Measurements from ENCODE around the gene SLC10A4. TPM values are rescaled to one million over a fixed set of nuclear protein-coding genes. Genes with fewer than 3 reads are reported as not detected.
A peak's percentile ranks its signal among the peaks of the same experiment; 100 is the strongest.
"Not testable (repeated sequence)": the region's sequence is repeated elsewhere in the genome, so short reads cannot be mapped to it uniquely, and the experiment has no call there.

SLC10A4 gene, protein sequence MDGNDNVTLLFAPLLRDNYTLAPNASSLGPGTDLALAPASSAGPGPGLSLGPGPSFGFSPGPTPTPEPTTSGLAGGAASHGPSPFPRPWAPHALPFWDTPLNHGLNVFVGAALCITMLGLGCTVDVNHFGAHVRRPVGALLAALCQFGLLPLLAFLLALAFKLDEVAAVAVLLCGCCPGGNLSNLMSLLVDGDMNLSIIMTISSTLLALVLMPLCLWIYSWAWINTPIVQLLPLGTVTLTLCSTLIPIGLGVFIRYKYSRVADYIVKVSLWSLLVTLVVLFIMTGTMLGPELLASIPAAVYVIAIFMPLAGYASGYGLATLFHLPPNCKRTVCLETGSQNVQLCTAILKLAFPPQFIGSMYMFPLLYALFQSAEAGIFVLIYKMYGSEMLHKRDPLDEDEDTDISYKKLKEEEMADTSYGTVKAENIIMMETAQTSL
- polyA plus RNA-seq (2013, experiment 1 of 2; ENCODE audit: insufficient read length), result 0.06 TPM
- polyA plus RNA-seq (2013, experiment 2 of 2; ENCODE audit: insufficient read length), result 0.23 TPM

DNA sequence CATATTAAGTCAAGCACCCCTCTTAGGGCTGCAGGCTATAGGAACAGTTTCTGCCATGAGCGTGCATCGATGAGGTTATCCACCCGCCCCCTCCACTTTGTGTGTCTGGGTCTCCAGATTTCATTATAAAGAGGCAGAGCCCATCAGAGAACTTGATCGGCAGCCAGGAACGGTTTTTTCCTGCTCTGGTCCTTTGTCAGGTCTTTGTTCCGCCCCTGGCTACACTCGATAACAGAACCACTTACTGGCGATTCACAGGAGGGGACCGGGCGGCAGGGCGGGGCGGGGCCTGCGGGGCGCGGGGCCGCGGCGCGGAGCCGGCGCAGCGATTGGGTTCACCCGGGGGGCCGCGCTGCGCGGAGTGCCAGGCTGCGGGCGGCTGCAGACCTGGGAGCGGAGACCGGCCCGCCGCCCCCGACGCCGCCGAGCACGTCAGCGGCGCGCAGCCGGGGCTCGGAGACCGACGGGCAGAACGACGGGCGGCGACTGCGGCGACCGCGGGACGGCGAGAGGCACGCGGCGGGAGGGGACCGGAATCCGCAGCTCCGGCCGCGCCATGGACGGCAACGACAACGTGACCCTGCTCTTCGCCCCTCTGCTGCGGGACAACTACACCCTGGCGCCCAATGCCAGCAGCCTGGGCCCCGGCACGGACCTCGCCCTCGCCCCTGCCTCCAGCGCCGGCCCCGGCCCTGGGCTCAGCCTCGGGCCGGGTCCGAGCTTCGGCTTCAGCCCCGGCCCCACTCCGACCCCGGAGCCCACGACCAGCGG, at the start of gene SLC10A4:
Gene SLC10A4 (plus strand): TSS at position 338 of the 771 bp plus-strand sequence. CDS start 219 bp downstream, at position 557.
- no peak for DNase-seq

GRCh38 chr4:48436318-48436717, 46.8 kb upstream of the SLC10A4 start:
- no peak for DNase-seq

DNA sequence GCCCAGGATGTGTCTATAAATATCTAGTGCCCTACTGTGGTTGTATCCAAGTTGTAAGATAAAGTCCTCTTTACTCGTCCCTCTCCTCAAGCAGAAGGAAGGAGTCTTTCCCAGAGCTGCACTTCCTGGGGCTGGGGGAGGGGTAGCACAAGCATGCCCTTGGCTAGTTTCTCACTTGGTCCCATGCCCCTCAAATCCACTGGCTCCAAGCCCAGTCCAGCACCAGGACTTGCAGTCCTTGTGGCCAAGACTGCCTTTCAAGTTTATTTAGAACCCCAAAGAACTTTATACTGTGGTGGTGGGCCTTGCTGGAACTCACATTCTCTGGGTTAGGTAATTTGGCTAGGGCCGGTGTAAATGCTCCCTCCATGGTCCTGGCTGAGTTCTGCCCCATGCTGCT, 43.2 kb upstream of the SLC10A4 start:
- peak; percentile 14 for DNase-seq

- DNase-seq, result not testable (repeated sequence)
Measured at GRCh38 chr4:48440914-48441313, 42.2 kb upstream of the SLC10A4 start.

GRCh38 chr4:48445704-48446103, 37.4 kb upstream of the SLC10A4 start:
- peak; percentile 20 for DNase-seq

DNA sequence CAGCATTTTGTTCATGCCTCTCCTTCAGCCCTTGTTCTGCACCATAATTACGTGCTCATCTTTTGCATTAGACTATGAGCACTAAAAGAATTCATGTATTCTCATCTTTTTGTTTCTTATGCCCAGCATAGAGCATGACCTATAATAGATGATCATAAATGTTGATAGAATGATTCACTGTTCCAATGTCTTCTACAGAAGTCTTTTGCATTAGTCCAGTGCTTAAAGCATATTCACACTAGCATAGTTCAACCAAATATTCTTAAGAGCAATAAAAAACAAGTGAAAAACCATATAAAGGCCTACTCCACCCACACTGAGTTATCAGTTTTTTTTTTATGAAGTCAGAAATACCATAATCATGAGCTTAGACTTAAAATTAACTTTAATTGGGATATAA, 36.5 kb upstream of the SLC10A4 start:
- no peak for DNase-seq

- no peak for DNase-seq
Measured at GRCh38 chr4:48449151-48449550, 34.0 kb upstream of the SLC10A4 start.

DNA sequence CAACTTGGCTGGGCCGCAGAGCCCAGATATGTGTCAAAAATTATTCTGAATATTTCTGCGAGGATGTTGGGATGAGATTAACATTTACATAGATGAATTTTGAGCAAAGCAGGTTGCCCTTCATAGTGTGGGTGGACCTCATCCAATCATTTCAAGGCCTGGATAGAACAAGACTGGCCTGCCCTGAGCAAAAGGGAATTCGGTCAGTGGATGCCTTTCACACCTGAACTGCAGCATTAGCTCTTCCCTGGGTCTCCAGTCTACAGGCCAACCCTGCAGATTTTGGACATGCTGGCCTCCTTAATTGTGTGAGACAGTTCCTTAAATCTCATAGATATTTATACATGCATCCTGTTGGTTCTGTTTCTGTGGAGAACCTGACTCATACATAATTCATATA, 32.4 kb upstream of the SLC10A4 start:
- no peak for DNase-seq

- DNase-seq, result not testable (repeated sequence)
Measured at GRCh38 chr4:48451656-48452055, 31.5 kb upstream of the SLC10A4 start.

GRCh38 chr4:48454591-48454990, 28.6 kb upstream of the SLC10A4 start:
- DNase-seq, result no peak

GRCh38 chr4:48461000-48461399, 22.1 kb upstream of the SLC10A4 start:
- DNase-seq, result no peak

GRCh38 chr4:48462363-48462762, 20.8 kb upstream of the SLC10A4 start:
- peak; percentile 26 for DNase-seq

DNA sequence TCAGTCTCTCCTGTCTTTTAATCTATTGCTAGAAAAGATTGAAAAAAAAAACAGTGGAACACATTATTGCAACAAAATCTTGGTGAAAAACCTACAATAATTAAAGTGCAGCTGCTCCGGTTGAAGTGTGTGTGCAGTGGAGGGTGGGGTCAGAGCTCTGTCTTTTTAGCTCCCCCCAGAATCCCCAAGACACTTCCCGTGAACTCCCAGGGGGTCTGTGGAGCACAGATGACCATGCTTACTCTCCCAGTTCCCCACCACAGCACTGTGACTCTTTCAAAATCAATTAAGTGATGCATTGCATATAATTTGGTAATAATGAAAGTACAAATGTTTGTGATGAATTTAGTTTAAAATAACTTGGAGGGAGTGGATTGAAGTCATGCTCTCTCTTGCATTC, 15.7 kb upstream of the SLC10A4 start:
- no peak for DNase-seq

DNA sequence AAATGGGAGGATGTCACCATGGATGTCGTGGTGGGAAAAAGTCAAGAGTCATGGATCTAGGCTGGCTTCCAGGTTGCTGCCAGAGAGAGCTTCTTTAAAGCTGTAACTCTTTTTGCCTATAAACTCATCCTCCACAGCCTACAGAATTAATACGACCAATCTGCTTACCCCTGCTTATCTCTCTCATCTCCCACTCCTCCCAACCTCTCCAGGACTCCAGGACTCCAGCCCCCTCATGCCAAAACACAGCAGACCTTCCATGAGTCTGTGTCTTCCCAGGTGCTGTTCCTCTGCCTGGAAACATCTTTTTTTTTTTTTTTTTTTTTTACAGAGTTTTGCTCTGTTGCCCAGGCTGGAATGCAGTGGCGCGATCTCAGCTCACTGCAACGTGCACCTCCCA, 15.3 kb upstream of the SLC10A4 start:
- DNase-seq, result no peak

GRCh38 chr4:48470137-48470536, 13.0 kb upstream of the SLC10A4 start:
- DNase-seq, result no peak

DNA sequence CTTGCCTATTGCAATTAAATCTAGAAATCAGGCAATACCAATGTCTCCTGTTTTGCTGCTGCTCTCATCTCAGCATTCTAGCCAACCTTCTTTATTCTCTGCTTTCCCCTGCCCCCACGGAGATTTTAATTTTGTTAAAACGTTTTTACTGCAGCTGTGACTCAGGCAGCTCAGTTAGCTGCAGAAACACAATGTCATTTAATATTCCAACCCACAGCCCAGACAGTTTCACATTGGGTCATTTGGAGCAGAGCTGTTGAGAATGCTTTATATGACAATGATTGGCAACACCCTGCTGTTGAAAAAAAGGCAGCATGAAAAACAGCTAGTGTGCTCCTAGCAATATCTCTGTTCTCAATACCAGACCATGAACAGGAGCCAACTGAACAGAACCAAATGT, 12.6 kb upstream of the SLC10A4 start:
- DNase-seq, result peak; percentile 11

DNA sequence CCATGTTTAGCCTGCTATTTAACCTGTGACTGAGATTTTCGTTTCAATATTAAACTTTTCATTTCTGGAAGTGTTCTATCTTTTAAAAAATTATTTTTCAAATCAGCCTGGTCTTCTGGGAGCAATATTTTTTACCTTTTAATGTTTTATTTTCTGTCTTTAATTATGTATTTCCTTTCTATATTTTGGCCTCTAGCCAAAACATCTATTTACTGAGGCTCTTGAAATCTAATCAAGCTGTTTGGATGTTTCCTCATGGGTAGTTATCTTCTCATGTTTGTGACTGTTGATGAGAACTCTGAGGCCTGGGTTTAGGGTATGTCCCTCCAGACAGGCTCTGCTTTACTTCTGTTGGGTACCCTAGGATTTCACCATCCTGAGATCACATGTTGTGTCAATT, 10.3 kb upstream of the SLC10A4 start:
- DNase-seq, result no peak

DNA sequence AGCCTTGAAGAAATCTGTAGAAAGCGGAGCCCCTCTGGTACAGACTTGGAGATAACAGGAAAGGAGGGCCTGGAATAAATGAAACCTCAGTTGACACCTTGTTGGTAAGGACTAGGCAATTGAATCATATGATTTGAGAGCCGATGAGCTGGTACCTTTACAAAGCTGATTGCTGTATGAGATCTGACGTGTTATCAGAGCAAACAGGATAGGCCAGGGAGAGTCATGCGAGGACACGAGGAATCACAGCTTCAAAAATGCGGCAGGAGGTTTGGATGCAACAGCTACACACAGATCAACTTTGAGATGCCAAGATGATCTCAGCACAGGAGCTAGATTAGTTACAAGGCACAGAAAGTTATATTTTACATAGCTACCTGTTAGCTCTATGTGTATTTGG, 7.4 kb upstream of the SLC10A4 start:
- DNase-seq, result no peak

GRCh38 chr4:48478273-48478672, 4.9 kb upstream of the SLC10A4 start:
- no peak for DNase-seq

- no peak for DNase-seq
Measured at GRCh38 chr4:48481581-48481980, 1.6 kb upstream of the SLC10A4 start.

GRCh38 chr4:48483777-48484493, 792 bp downstream of the SLC10A4 start:
- DNase-seq, result no peak

DNA sequence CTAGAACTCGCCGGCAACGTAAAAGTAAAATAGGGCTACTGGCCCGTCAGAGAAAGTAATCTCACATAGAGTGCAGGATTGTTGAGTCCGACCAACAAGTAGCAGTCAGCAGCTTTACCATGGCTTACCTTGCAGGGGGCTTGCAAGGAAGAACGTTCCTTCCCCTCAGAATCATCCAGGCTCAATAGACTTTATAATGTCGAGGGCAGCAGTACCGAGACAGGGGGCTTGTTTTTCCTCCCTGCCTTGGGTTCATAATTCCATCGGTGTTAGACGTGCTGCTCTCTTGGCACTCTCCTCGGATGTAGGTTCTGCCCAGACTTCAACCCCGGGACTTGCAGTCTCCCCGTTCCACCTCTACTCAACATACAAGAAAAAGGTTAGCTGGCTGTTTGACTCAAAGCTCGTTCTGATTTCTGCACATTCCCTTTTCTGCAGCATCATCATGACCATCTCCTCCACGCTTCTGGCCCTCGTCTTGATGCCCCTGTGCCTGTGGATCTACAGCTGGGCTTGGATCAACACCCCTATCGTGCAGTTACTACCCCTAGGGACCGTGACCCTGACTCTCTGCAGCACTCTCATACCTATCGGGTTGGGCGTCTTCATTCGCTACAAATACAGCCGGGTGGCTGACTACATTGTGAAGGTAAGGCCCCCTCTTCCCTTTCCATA, 1.5 kb downstream of the SLC10A4 start:
- no peak for DNase-seq

- DNase-seq, result no peak
Measured at GRCh38 chr4:48489683-48490011, 6.5 kb downstream of the SLC10A4 start.
